ENCODE results near the gene PRSS23.

Gene PRSS23

DNA sequence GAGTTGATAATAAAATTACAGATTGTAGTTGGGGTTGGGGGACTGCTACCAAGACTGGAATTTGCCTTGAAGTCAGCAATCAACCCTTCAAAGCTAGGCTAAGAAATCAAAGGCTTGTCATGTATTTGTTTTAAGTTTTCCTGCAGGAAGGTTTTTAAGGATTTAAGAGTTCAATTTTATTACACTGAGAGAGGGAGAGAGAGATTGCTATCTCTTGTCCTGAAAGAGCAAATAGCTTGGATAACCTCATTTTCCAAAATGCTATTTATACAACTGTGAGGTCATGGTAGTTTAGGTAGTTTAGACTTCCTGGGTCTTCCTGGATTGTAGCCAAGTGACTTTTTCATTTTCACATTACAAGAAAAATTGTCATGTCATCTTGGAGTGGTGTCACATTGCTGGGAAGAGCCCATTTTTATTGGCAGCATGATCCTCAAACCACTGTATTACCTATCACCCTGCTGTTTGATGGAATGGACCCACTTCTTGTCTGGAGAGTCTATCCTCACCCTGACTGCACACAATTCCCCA lies 10.1 kb upstream of the PRSS23 start:
- no peak for DNase-seq (ENCODE audit: low read depth in 1 of 2, low spot score in 1 of 2)

DNA sequence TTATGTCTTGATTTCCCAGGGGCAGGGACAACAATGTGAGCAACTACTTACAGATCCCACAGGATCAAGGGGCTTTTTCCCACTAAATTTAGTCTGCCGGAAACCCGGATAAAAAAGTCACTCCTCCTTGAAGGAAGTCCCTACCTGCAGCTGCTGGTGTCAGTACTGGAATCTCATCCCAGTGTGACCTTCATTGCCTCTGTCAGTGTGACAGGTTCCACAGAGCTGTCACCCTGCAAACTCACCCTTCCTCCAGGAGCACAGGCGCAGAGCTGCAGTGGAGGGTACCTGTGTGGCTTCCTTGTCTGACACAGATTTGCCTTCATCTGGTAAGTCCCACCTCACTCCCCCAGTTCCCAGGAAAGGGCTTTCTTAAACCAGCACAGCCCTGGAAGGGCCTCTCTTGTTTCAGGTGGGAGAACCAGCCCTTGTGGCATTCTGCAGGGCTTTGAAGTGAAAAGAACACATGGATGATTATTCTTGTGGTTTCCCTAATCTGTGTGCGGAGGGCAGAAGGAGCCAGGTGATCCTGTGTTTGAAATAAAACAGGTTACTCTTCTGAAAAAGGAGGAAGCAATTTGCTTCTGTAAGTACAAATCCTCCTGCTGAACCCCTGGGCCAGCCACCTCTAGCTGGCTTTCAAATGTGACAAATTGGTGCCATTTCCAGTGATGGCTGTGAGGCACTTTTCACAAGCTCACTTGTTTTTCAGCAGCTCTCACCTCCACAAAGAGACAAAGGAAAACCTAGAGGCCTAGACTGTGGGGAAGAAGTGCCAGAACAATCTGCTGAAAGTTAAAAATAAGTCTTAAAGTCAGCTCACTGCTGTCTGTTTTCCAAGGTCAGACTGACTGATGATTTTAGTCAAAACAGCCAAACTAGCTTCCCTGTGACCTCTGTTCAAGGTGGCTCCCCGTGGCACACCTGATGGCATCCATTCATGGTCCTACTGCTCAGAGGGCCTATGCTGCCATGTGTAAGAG lies 9.2 kb upstream of the PRSS23 start:
- no peak for DNase-seq (ENCODE audit: low read depth in 1 of 2, low spot score in 1 of 2)

DNA sequence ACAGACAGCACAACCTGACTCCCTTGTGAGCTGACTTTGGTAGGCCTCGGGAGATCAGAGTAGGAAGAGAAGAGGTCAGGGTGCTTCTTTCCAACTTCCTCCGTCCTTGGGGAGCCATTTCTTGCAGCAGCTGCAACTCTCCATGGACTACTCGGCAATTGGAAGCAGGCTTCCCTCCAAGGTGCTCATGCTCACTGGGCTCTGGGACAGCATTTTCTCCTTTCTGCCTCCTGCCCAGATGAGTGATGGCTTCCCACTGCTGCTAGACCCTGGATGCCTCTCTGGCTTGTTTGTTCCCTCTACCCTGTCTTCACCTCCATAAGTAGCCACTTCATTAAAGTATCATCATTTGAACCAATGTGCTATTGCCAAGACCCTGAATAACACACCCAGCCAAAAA lies 8.2 kb upstream of the PRSS23 start:
- DNase-seq (ENCODE audit: low read depth in 1 of 2, low spot score in 1 of 2) = no peak

DNA sequence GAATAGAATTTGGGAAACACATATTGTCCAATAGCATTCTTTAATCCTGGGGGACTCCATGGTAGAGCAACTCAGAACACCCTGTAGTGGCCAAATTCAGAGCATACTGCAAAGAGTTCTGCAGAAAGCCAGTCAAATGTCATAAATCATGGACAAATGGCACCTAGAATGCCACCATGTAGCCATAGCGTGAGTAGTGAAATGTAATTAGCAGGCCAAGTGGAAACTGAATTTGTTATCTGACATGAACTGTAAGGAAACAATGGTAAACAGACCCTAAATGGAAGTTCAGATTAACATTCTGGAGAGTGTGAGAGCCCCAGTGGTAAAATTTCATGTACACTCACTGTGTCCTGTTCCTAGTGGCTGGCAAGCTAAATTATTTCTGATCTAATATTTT lies 7.0 kb upstream of the PRSS23 start:
- DNase-seq (ENCODE audit: low read depth in 1 of 2, low spot score in 1 of 2) = no peak

DNA sequence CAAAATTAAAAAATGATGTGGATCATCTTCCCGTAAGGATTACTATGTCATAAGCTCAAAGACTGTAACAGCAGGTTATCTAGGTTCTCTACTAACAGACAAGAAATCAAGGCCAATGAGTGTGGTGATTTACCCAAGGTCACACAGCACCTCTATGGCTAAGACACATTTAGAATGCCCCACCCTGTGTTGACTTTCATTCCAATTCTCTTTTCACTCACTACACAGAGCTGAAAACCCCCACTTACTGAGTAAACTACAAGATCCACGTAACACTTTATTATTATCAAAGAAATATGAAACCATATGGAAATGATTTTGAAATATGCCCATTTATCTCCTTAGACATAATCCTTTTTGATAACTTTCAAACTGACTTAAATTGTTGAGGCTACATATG lies 4.8 kb upstream of the PRSS23 start:
- DNase-seq (ENCODE audit: low read depth in 1 of 2, low spot score in 1 of 2) = no peak

DNA sequence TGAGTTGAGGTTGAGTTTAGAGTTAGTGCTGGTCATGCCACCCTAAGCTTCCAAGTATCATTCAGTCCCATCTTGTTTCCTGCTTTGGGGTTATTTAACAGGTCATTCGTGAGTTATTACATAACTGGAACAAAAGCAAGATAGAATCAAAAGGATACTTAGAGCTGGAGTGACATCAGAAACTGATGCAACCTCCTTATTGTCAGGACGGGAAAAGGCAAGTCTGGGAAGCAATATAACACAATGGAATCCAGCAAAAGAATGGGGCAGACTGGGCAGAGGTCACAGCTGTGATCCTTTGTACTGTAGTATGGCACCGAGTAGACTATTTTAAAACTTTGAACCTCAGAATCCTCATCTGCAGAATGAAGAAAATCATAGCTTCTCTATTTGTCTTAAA lies 4.4 kb upstream of the PRSS23 start:
- no peak for DNase-seq (ENCODE audit: low read depth in 1 of 2, low spot score in 1 of 2)

DNA sequence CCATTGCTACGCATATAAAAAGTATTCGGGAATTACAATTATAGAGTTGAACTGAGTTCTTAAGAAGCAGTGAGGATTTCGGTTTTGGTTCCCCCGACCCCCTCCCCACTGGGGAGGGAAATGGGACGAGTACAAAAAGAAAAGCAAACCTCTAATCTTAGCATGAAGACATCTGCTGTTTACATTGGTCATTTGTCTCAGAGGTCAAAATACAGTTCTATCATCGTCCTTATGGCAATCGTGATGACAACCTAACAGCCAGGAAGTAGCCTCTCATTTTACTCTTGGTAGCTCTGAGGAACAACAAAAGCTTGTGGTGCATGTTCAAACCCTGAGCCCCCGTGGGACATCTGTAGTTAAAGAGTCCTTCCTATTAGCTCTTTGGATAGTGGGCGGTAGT lies 3.2 kb upstream of the PRSS23 start:
- no peak for DNase-seq (ENCODE audit: low read depth in 1 of 2, low spot score in 1 of 2)

DNA sequence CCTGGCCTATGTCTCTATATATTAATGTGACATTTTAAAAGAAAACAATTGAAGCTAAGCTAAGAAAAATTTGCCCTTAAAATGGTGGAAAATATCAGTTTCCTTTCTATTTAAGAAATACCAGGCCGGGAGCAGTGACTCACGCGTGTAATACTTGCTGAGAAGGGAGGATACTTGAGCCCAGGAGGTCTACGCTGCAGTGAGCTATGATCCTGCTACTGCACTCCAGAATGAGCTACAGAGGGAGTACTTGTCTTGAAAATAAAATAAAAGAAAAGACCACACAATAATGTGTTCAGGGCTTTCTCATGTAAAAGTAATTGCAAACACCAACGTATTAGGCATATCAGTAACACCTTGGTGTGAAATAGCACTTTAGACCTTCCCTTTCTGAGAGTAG lies 1.4 kb upstream of the PRSS23 start:
- DNase-seq (ENCODE audit: low read depth in 1 of 2, low spot score in 1 of 2) = no peak

DNA sequence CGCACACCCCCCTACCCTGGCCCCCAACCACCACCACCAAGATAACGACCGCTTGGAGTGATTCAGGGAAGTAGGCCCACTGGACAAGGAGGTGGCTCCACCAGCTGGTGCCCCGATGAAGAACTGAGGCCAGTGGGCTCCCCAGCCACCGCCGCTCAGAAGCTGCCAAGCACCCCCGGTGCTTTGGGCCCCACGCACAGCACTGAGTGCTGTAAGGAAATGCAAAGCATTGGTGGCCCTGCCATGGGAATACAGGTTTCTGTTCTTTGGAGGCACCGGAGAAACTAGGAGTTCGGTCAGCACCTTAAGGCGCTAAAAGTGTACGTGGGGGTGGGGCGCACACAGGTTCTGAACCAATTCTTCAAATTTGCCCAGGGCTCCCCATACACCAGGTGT lies 664 bp upstream of the PRSS23 start:
- no peak for DNase-seq (ENCODE audit: low read depth in 1 of 2, low spot score in 1 of 2)

DNA sequence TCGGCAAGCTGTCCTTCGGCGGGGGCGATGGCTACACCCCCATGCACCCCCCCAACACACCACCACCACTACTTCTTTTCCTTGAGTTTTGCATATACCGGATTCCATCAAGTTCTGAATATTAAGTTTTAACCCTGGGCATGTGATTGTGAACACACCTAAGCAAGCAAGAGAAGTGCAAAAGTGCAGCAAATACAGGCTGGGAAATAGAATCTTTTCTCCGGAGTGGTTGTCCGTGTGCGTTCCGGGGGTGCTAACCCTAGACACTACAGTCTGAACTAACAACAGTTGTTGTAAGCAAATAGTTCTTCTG lies 574 bp downstream of the PRSS23 start:
- DNase-seq (ENCODE audit: low read depth in 1 of 2, low spot score in 1 of 2) = no peak

DNA sequence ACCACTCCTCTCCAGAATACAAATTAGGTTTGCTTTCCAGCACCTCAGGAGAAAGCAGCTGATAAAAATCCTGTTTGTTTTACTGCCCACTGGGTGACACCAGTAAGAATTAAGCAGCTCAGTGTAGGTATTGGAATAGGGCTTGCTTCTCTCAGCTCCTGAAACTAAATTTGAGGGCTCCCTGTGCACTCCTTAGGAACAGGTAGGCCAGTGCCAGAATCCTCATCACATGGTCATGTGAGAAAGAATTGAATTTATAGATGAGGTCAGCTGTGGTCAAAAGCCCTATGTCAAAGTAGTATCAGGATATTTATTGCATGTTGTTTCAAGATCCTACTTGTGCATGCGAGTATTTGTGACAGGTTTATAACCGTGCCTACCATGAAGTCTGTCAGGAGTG lies 1.0 kb downstream of the PRSS23 start:
- DNase-seq (ENCODE audit: low read depth in 1 of 2, low spot score in 1 of 2) = no peak

DNA sequence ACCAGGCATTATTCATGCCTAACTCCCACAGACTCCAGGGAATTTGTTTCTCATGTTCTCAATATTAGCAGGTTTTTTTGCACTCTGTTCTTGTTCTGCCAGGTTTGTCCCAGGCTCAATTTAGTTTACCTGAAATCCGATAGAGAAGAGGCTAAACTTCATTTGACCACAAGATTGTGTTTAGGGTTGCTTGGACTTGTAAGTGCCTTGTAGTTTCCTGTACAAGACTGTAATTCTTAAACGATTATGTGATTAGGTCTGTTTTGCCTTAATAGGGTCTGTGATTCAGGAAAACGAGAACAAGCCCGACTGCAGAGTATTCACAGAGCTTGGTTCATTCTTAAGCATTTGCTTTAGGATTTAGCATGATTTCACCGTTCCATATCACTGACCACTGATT lies 1.8 kb downstream of the PRSS23 start:
- DNase-seq (ENCODE audit: low read depth in 1 of 2, low spot score in 1 of 2) = no peak

DNA sequence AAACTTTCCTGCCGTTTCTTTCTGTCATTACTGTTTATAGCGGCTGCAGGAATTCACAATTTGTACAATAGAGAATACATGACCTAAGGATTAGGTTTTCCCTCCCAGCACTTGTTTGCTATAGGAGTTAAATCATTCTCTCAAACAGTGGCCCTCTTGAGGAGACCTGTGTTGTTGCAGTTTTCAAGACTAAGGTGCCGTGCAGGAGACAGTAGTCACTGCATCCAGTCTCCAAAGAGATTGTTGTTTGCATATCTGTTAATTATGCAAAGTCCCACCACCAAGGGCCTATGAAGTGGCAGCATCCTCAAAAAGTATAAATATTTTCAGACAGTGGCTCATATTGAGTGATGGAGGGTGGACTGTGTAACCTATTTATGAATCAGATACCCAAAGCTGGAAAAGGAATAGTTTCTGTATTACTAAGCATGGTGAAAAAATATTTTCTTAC lies 2.3 kb downstream of the PRSS23 start:
- no peak for DNase-seq (ENCODE audit: low read depth in 1 of 2, low spot score in 1 of 2)

DNA sequence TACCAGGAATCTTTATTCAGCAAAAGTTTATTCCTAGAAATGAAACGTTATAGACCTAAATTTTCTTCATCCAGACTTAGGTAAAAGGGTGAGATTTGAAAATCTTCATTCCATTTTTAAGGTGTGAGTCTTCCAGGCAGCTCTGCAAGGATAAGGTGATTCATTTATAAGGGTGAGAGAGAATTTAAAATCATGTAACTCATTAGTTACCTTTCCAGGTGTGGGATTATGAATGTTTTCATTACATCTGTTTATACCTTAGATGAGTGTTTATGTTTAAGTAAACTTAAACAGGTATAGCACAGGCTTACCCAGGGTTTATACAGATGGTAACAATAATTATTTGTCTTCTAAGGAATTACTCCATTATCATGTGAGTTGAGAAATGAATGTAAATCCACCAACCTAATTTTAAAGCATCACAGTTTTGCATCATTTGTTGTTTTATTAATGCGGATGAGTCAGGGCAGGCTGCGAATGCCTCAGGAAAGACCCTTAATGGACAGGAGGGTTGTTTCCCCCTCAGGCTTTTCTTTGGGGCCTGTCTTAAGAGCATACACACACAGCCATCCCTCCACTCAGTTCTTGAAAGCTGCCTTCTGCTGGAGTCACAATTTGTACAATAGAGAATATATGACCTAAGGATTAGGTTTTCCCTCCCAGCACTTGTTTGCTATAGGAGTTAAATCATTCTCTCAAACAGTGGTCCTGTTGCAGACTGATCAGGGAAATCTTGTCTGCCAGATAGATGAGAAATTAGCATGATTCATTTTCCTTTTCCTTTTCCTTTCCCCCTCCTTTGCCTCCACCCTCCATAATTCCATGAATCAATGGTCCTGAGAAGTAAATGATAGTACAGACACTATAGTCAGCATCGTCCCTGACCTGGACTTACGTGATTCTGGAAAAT lies 3.0 kb downstream of the PRSS23 start:
- DNase-seq (ENCODE audit: low read depth in 1 of 2, low spot score in 1 of 2) = no peak

DNA sequence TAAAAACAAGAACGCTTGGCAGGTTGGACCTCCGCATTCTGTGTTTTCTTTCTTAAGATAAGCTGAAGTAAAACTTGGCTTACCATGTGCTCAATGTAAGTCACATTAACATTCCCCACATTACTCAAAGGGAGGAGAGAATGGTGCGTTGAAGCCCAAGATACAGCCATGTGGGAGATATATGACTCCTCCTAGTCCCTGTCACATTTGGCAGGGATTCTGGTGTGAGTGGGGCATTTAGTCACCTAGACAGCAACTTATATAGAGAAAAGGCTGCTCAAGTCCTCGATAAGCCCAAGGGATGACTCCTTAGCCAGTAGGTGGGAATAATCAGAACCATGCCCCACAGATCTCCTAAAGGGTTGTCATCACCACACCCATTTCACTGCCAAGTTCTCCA lies 4.6 kb downstream of the PRSS23 start:
- no peak for DNase-seq (ENCODE audit: low read depth in 1 of 2, low spot score in 1 of 2)

DNA sequence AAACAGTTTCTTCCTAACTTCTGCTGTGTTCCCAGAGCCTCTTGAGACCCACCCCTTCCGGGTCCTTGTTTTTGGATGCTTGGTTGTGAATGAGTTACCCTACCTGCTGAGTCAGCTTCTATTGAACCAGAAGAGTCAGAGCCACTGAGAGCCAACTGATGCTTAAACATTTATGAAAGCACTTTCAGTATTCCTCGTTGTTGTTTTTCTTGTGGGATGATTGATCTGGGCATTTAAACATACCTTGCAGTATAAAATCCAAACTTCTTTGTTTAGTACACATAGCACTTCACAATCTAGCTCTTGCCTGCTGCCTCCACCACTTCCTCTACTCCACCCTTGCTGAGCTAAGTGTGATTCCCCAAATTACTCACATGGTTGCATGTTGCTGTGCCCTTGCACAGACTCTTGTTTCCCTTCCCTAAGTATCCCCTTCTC lies 5.5 kb downstream of the PRSS23 start:
- DNase-seq (ENCODE audit: low read depth in 1 of 2, low spot score in 1 of 2) = no peak

DNA sequence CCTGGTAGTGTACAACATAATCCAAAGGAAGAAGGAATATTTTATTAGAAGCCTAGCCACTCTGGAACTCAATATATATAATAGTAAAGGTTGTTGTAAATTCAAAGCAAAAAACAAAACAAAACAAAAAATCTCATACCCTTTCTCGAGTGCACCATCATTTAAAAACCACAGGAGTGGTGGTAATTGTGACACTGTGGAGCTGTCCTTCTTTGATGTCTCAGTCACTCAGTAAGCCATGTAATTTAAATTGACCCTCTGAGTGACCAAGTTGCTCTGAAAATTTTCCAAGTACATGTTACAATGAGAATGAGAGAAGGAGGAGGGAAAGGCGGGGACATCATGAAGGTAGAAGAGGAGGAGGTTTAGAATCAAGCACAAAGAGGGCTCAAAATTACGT lies 6.6 kb downstream of the PRSS23 start:
- DNase-seq (ENCODE audit: low read depth in 1 of 2, low spot score in 1 of 2) = no peak

DNA sequence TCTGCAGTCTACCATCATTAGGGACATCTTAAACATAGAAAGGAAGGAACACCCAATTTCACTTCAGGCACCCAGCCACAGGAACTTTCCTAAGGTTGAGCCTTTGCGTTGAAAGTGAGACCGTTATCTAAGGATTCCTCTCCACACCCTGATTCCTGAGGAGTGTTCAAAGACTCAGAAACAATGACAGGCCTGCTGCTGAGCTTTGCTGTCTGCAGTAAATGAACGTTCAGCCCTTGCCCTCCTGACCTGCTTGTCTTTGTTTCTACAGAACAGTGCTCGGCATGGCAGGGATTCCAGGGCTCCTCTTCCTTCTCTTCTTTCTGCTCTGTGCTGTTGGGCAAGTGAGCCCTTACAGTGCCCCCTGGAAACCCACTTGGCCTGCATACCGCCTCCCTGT lies 7.0 kb downstream of the PRSS23 start:
- no peak for DNase-seq (ENCODE audit: low read depth in 1 of 2, low spot score in 1 of 2)

DNA sequence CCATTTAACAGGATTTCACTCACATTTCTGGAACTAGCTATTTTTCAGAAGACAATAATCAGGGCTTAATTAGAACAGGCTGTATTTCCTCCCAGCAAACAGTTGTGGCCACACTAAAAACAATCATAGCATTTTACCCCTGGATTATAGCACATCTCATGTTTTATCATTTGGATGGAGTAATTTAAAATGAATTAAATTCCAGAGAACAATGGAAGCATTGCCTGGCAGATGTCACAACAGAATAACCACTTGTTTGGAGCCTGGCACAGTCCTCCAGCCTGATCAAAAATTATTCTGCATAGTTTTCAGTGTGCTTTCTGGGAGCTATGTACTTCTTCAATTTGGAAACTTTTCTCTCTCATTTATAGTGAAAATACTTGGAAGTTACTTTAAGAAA lies 9.2 kb downstream of the PRSS23 start:
- no peak for DNase-seq (ENCODE audit: low read depth in 1 of 2, low spot score in 1 of 2)

DNA sequence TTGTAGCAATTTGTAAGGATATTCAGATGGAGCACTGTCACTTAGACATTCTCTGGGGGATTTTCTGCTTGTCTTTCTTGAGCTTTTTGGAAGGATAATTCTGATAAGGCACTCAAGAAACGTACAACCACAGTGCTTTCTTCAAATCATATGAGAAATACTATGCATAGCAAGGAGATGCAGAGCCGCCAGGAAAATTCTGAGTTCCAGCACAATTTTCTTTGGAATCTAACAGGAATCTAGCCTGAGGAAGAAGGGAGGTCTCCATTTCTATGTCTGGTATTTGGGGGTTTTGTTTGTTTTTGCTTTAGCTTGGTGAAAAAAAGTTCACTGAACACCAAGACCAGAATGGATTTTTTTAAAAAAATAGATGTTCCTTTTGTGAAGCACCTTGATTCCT lies 9.9 kb downstream of the PRSS23 start:
- no peak for DNase-seq (ENCODE audit: low read depth in 1 of 2, low spot score in 1 of 2)

DNA sequence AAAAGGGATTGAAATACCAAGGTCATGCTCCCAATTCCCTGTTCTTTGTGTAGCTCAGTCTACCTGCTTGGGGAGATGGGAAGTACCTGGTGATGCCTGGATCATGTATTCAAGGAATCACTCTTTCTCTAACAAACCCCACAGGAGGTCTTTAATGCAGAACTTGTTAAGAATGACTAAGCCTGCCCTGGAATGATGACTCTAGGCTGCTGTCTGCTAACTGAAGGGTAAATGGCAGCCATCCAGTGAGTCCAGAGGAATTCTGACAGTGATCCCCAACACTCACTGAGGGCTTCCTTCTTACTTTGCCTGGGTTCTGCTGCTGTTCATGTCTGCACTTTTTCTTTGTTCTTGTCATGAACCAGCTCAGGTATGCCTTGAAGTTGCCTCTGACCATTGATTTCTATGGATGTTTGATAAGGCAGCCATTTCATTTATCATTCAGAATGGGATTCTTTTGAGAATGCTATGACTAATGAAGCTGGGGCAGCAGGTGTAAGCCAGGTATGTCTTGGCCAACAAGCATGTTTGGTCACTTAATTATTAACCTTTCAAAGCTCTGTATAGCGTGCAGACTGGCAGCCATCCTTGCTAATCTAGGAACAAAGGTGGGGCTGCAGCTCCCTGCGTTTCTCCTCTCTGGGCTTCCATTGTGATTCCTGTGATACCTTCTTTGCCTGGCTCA lies 11.4 kb downstream of the PRSS23 start:
- no peak for DNase-seq (ENCODE audit: low read depth in 1 of 2, low spot score in 1 of 2)
